ENCODE data around the gene SPTBN2.

DNA sequence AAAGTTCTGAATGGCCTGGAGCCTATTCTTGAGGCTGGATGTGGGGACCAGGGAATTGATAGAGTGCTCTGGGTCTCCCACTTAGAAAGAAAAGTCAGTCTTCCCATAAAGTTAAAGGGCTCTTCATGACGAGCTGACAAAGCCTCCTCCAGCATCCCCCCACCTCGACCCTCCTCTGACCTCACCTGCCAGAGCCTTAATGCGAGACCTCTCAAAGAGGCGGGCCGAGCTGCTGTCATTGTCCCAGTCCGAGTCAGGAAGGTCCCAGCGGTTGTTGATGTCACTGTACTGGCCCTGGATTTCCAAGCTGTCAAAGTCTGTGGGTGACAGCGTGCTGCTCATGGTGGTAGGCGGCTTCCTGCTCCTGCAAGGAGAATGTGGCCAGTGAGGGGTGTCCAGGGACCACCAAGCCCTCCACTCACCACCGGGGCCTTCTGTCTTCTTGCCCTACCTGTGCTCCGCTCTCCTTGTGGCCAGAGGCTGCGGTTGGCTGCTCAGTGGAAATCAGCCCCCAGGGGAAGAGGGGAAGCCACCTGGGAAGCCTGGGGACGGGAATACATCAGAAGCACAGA is 8.0 kb downstream of the SPTBN2 start:
- TF ChIP-seq, protein P1, sequence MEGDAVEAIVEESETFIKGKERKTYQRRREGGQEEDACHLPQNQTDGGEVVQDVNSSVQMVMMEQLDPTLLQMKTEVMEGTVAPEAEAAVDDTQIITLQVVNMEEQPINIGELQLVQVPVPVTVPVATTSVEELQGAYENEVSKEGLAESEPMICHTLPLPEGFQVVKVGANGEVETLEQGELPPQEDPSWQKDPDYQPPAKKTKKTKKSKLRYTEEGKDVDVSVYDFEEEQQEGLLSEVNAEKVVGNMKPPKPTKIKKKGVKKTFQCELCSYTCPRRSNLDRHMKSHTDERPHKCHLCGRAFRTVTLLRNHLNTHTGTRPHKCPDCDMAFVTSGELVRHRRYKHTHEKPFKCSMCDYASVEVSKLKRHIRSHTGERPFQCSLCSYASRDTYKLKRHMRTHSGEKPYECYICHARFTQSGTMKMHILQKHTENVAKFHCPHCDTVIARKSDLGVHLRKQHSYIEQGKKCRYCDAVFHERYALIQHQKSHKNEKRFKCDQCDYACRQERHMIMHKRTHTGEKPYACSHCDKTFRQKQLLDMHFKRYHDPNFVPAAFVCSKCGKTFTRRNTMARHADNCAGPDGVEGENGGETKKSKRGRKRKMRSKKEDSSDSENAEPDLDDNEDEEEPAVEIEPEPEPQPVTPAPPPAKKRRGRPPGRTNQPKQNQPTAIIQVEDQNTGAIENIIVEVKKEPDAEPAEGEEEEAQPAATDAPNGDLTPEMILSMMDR (IDR thresholded peaks at IDR 0.05; ENCODE audit: insufficient read depth, low read length, poor library complexity, severe bottlenecking) = no peak
- no peak for TF ChIP-seq EZH2phosphoT487 (conservative IDR thresholded peaks at IDR 0.05; ENCODE audit: low read length)

Data from SU-DHL-6 (cell line).